Measurements from ENCODE around the gene ZFPM1. TPM values are rescaled to one million over a fixed set of nuclear protein-coding genes. Genes with fewer than 3 reads are reported as not detected.

ZFPM1 gene
- polyA plus RNA-seq, 4 donors: 2.3 to 5.3 (median 3.2) TPM

GRCh38 chr16:88432753-88433152 lies 20.3 kb upstream of the ZFPM1 start:
- DNase-seq (ENCODE audit: low read depth in 4 of 4, low spot score in 3 of 4): no peak

GRCh38 chr16:88433632-88434352 lies 19.3 kb upstream of the ZFPM1 start:
- no peak for DNase-seq (ENCODE audit: low read depth in 4 of 4, low spot score in 3 of 4)

GRCh38 chr16:88434353-88434690 lies 18.8 kb upstream of the ZFPM1 start:
- no peak for DNase-seq (ENCODE audit: low read depth in 4 of 4, low spot score in 3 of 4)

- DNase-seq (ENCODE audit: low read depth in 4 of 4, low spot score in 3 of 4): no peak
Measured at GRCh38 chr16:88434746-88435145, 18.3 kb upstream of the ZFPM1 start.

GRCh38 chr16:88435437-88436355 lies 17.4 kb upstream of the ZFPM1 start:
- DNase-seq (ENCODE audit: low read depth in 4 of 4, low spot score in 3 of 4): no peak

GRCh38 chr16:88436796-88437195 lies 16.3 kb upstream of the ZFPM1 start:
- DNase-seq (ENCODE audit: low read depth in 4 of 4, low spot score in 3 of 4): no peak

- DNase-seq (ENCODE audit: low read depth in 4 of 4, low spot score in 3 of 4): no peak
Measured at GRCh38 chr16:88437367-88437964, 15.6 kb upstream of the ZFPM1 start.

- no peak for DNase-seq (ENCODE audit: low read depth in 4 of 4, low spot score in 3 of 4)
Measured at GRCh38 chr16:88438084-88438870, 14.8 kb upstream of the ZFPM1 start.

- no peak for DNase-seq (ENCODE audit: low read depth in 4 of 4, low spot score in 3 of 4)
Measured at GRCh38 chr16:88439016-88439415, 14.1 kb upstream of the ZFPM1 start.

GRCh38 chr16:88439706-88440105 lies 13.4 kb upstream of the ZFPM1 start:
- DNase-seq (ENCODE audit: low read depth in 4 of 4, low spot score in 3 of 4): no peak

GRCh38 chr16:88440111-88440510 lies 13.0 kb upstream of the ZFPM1 start:
- DNase-seq (ENCODE audit: low read depth in 4 of 4, low spot score in 3 of 4): no peak

GRCh38 chr16:88440686-88441405 lies 12.2 kb upstream of the ZFPM1 start:
- DNase-seq (ENCODE audit: low read depth in 4 of 4, low spot score in 3 of 4): no peak

GRCh38 chr16:88441460-88441859 lies 11.6 kb upstream of the ZFPM1 start:
- DNase-seq (ENCODE audit: low read depth in 4 of 4, low spot score in 3 of 4): no peak

- no peak for DNase-seq (ENCODE audit: low read depth in 4 of 4, low spot score in 3 of 4)
Measured at GRCh38 chr16:88442383-88442726, 10.7 kb upstream of the ZFPM1 start.

GRCh38 chr16:88442727-88443576 lies 10.1 kb upstream of the ZFPM1 start:
- DNase-seq (ENCODE audit: low read depth in 4 of 4, low spot score in 3 of 4): no peak

GRCh38 chr16:88444826-88445582 lies 8.1 kb upstream of the ZFPM1 start:
- no peak for DNase-seq (ENCODE audit: low read depth in 4 of 4, low spot score in 3 of 4)

GRCh38 chr16:88445583-88445960 lies 7.5 kb upstream of the ZFPM1 start:
- DNase-seq (ENCODE audit: low read depth in 4 of 4, low spot score in 3 of 4): no peak

- no peak for DNase-seq (ENCODE audit: low read depth in 4 of 4, low spot score in 3 of 4)
Measured at GRCh38 chr16:88446061-88446460, 7.0 kb upstream of the ZFPM1 start.

GRCh38 chr16:88446736-88447135 lies 6.3 kb upstream of the ZFPM1 start:
- DNase-seq (ENCODE audit: low read depth in 4 of 4, low spot score in 3 of 4): no peak
